Measurements from ENCODE around the gene DLG2. TPM values are rescaled to one million over a fixed set of nuclear protein-coding genes. Genes with fewer than 3 reads are reported as not detected.

DLG2 gene
- total RNA-seq, 2 experiments from 2014 or later: 1.7 to 2.1 TPM

DNA sequence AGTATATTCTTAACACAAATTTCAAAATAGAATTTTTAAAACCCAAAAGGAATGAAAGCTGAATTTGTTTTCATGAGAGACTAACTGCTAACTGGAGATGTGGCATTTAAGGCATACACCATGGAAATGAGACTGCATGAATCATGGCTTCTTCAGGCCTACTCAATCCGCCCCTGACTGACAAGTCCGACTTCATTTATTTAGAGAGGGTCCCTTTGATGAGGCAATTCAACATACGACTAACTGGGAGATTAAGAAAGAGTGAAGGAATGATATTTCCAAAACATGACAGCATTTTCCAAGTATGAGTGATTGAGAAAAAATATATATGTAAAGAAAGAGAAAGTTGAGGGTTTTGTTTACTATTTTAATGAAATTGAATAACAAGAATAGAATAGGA is 720.1 kb downstream of the DLG2 start:
- H3K27me3 Mint-ChIP-seq: no peaks in the 10 kb centered on the region
- intact Hi-C loops (cut with DNase I, micrococcal nuclease): no loop called here
- POLR2A ChIA-PET: no interaction called here
- H3K27ac Mint-ChIP-seq: no peak overlapping the region
- no peak for ATAC-seq
- CTCF ChIA-PET: no interaction called here
- H3K4me3 Mint-ChIP-seq: no peak overlapping the region
- H3K4me1 Mint-ChIP-seq: no peaks in the 10 kb centered on the region
- no peaks in the 10 kb centered on the region for H3K36me3 Mint-ChIP-seq (ENCODE audit: low read depth)
- H3K9me3 Mint-ChIP-seq (ENCODE audit: low read depth): peaks cover 17% of the 10 kb centered on the region
- no peak for DNase-seq

DNA sequence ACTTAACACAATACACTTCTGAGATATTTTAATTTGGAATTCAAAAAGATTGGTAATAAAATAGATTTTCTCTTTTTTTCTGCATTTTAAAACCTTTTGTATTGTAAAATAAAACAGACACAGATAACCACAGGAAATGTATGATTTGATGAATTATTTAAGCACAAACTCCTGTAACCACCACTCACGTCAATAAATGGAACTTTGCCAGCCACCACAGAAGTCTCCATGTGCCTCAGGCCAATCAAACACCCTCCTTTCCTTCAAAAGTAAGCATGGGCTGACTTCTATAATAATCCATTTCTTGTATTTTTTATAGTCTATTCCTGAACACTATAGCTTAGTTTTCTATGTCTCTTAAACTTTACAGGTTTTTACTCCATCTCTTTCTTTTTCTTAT is 721.7 kb downstream of the DLG2 start:
- no peak for ATAC-seq
- H3K4me1 Mint-ChIP-seq: no peaks in the 10 kb centered on the region
- DNase-seq: no peak
- H3K27ac Mint-ChIP-seq: no peak overlapping the region
- POLR2A ChIA-PET: interaction anchor here (0.6 kb wide), 1 partner anchor 360 kb away, joined by 3 read pairs; no protein-coding TSS in a partner anchor
- H3K9me3 Mint-ChIP-seq (ENCODE audit: low read depth): peaks cover 13% of the 10 kb centered on the region
- no peak overlapping the region for H3K4me3 Mint-ChIP-seq
- no peaks in the 10 kb centered on the region for H3K27me3 Mint-ChIP-seq
- intact Hi-C loops (cut with DNase I, micrococcal nuclease): no loop called here
- H3K36me3 Mint-ChIP-seq (ENCODE audit: low read depth): no peaks in the 10 kb centered on the region
- CTCF ChIA-PET: no interaction called here

DNA sequence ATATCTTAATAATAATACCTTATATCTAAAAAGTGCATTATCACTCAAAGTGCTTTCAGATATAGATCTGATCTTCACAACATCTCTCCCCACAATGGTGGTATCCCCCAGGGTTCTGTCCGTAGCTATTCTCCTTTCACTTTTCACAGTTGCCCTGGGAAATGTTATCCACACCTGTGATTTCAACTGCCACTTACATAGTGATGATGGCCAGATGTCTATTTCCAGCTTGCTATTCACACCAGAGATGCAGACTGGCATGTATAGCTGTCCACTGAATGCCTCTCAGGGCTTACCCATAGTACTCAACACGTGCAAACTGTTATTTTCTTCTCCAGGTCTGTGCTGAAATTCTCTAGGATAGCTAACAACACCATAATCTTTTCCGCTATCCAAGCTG is 724.7 kb downstream of the DLG2 start:
- H3K4me3 Mint-ChIP-seq: no peak overlapping the region
- POLR2A ChIA-PET: no interaction called here
- no peak for DNase-seq
- H3K4me1 Mint-ChIP-seq: no peaks in the 10 kb centered on the region
- H3K27ac Mint-ChIP-seq: no peak overlapping the region
- CTCF ChIA-PET: no interaction called here
- no peaks in the 10 kb centered on the region for H3K27me3 Mint-ChIP-seq
- ATAC-seq: no peak
- no peaks in the 10 kb centered on the region for H3K36me3 Mint-ChIP-seq (ENCODE audit: low read depth)
- intact Hi-C loops (cut with DNase I, micrococcal nuclease): no loop called here
- H3K9me3 Mint-ChIP-seq (ENCODE audit: low read depth): peaks cover 10% of the 10 kb centered on the region

DNA sequence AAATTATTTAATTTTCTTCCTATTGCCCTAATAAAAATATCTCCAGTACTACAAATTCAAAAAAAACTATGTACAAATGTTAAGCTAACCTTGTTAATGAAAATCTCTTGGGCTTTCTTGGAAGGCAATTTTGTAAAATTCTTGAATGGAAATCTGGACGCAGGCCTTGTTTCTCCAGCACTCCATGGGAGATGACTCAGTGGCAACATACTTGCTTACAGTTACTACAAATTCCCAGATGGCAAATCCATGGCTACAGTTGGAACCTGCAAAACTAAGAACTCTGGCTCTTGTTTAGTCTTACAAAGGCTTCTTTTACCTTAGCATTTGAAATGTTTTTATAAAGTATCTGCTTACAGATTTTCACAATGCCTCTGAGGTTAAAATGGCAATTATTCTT is 725.2 kb downstream of the DLG2 start:
- Mint-ChIP-seq H3K4me1 (no peaks in the 10 kb centered on the region), H3K4me3 (no peak overlapping the region), H3K27me3 (no peaks in the 10 kb centered on the region), H3K9me3 (ENCODE audit: low read depth) (peaks cover 9% of the 10 kb centered on the region), H3K36me3 (ENCODE audit: low read depth) (no peaks in the 10 kb centered on the region), H3K27ac (no peak overlapping the region)
- POLR2A ChIA-PET: no interaction called here
- intact Hi-C loops (cut with DNase I, micrococcal nuclease): no loop called here
- ATAC-seq: no peak
- CTCF ChIA-PET: no interaction called here
- DNase-seq: no peak

DNA sequence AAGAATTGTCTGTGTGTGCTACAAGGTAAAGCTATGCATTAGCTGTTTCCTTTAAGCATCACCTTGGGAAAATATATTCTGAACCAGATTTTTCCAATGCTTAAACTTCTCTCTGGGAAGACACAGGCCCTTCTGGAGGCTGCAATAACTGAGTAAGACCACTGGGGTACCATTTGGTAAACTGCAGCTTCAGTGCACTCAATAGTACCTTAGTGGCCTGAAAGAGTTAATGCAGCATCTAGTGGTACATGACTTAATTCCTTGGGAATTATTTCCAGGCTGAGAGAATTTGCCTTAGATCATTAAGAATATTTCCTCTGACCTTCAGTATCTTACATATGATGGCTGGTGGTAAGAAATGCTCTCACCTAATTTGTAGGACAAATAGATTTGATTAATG is 727.4 kb downstream of the DLG2 start:
- H3K4me3 Mint-ChIP-seq: no peak overlapping the region
- intact Hi-C loops (cut with DNase I, micrococcal nuclease): no loop called here
- H3K9me3 Mint-ChIP-seq (ENCODE audit: low read depth): peaks cover 8% of the 10 kb centered on the region
- POLR2A ChIA-PET: no interaction called here
- ATAC-seq: no peak
- H3K27ac Mint-ChIP-seq: no peak overlapping the region
- H3K4me1 Mint-ChIP-seq: no peaks in the 10 kb centered on the region
- CTCF ChIA-PET: no interaction called here
- no peak for DNase-seq
- no peaks in the 10 kb centered on the region for H3K36me3 Mint-ChIP-seq (ENCODE audit: low read depth)
- H3K27me3 Mint-ChIP-seq: no peaks in the 10 kb centered on the region

DNA sequence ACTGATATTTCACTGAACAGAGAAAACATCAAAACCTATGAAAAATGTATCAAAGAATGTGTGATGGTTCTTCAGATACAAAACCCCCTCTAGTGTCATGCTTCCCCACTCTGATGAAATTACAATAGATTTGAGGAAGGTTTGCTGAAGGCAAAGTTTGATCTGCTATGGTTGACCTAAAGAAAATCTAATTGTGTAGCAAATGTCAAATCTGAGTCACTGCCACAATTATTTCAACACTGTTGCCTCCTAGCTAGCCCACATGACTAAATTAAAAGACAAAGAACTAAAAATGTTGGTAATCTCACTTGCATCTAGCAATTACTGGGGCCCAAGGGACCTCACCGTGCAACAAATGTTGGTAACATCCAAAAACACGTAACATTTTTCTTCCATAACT is 728.0 kb downstream of the DLG2 start:
- H3K27ac Mint-ChIP-seq: no peak overlapping the region
- H3K4me1 Mint-ChIP-seq: no peaks in the 10 kb centered on the region
- no peak overlapping the region for H3K4me3 Mint-ChIP-seq
- ATAC-seq (no peak), DNase-seq (no peak)
- CTCF ChIA-PET: no interaction called here
- H3K27me3 Mint-ChIP-seq: no peaks in the 10 kb centered on the region
- POLR2A ChIA-PET: no interaction called here
- H3K36me3 Mint-ChIP-seq (ENCODE audit: low read depth): no peaks in the 10 kb centered on the region
- H3K9me3 Mint-ChIP-seq (ENCODE audit: low read depth): peaks cover 6% of the 10 kb centered on the region
- intact Hi-C loops (cut with DNase I, micrococcal nuclease): no loop called here

DNA sequence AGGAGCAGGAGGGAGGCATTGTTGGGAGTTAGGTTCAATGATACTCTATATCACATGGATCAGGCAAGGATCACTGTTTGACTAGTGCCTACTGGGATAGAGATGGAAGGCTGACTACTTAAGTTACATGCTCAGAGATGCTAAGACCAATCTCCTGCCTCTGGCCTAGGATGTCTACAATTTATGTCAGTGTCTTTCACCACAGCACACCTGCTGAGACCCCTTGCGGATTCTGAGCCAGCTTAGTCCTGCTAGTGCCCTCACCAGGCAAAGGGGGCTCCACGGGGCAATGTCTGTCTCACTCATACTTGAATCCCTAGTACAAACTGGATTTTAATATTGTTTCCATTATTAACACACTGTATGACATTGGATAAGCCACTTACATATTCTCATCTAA is 732.5 kb downstream of the DLG2 start:
- H3K4me3 Mint-ChIP-seq: no peak overlapping the region
- intact Hi-C loops (cut with DNase I, micrococcal nuclease): no loop called here
- no peaks in the 10 kb centered on the region for H3K27me3 Mint-ChIP-seq
- ChIA-PET POLR2A (no interaction called here), CTCF (no interaction called here)
- ATAC-seq (no peak), DNase-seq (no peak)
- no peak overlapping the region for H3K27ac Mint-ChIP-seq
- H3K4me1 Mint-ChIP-seq: no peaks in the 10 kb centered on the region
- no peaks in the 10 kb centered on the region for H3K36me3 Mint-ChIP-seq (ENCODE audit: low read depth)
- peaks cover 4% of the 10 kb centered on the region for H3K9me3 Mint-ChIP-seq (ENCODE audit: low read depth)

DNA sequence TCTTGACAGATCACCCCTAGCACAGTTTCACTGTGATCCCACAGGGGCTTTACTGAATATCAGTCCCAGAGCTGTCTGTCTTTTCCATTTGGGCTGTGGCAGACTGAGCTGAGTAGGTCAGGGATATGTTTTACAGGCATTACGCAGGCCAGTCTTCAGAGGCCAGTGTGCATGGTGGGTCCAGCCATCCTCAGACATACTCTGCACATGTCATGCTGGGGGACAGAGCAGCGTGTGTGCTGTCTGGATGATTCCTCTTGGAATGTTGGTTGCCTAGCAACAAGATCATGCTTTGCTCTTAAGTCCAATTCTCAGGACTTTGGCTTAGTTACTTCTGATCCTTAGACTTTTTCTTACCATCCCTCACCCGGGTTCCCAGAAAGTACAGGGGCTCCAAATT is 736.5 kb downstream of the DLG2 start:
- CTCF ChIA-PET: no interaction called here
- no peak overlapping the region for H3K27ac Mint-ChIP-seq
- POLR2A ChIA-PET: no interaction called here

DNA sequence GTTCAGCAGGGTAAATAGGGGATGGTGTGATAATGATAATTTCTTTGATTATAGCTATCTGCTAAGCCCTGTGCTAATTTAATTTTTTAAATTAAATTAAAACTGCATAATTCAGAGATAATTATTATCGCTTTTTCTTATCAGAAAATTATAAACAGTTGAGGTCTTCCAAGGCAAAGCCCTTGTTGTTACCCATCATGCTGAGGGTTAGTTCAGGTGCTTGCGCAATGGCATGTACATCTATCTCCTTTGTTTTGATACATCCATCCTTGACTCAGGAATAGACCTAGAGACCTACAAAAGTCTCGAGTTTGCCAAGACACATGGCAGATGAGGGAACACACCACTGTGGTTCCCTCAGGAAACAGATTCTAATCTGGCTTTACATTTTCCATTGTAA is 737.6 kb downstream of the DLG2 start:
- POLR2A ChIA-PET: no interaction called here

More for the DNA sequence above, 736.5 kb downstream of the DLG2 start:
- H3K36me3 Mint-ChIP-seq (ENCODE audit: low read depth): no peaks in the 10 kb centered on the region
- intact Hi-C loops (cut with DNase I, micrococcal nuclease): no loop called here
- peaks cover 9% of the 10 kb centered on the region for H3K9me3 Mint-ChIP-seq (ENCODE audit: low read depth)
- DNase-seq (no peak), ATAC-seq (no peak)
- no peaks in the 10 kb centered on the region for H3K4me1 Mint-ChIP-seq
- no peaks in the 10 kb centered on the region for H3K27me3 Mint-ChIP-seq
- H3K4me3 Mint-ChIP-seq: no peak overlapping the region

DNA sequence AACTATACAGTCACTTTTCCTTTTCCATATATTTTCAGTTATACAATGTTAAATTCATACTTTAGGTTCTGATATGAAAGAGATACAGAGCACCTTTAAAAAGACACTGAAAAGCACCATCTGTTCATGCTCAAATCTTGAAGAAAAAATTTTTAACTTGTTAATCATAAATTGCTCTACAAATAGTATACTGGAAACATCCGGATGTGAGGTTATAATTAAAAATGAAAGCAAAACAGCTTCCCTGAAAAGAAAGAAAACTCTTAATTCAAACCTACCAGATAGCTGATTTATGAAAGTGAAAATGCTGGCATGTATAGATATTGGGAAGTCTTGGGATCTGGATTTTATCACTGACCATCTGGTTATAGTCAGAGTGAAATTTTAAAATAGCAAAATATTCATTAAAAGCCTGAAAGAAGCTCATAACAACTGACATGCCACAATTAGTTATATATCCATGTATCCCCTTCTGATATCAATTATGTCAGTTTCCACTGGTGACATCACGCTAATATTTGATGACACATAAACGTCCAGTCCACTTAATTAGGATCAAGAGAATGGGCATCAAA is 740.0 kb downstream of the DLG2 start:
- DNase-seq (no peak), ATAC-seq (no peak)
- H3K4me3 Mint-ChIP-seq: no peak overlapping the region
- peaks cover 12% of the 10 kb centered on the region for H3K9me3 Mint-ChIP-seq (ENCODE audit: low read depth)
- CTCF ChIA-PET: no interaction called here
- intact Hi-C loops (cut with DNase I, micrococcal nuclease): no loop called here
- POLR2A ChIA-PET: no interaction called here
- no peaks in the 10 kb centered on the region for H3K4me1 Mint-ChIP-seq
- H3K27me3 Mint-ChIP-seq: no peaks in the 10 kb centered on the region
- H3K36me3 Mint-ChIP-seq (ENCODE audit: low read depth): no peaks in the 10 kb centered on the region
- H3K27ac Mint-ChIP-seq: no peak overlapping the region

More for the DNA sequence above, 737.6 kb downstream of the DLG2 start:
- Mint-ChIP-seq H3K36me3 (ENCODE audit: low read depth) (no peaks in the 10 kb centered on the region), H3K27me3 (no peaks in the 10 kb centered on the region), H3K4me3 (no peak overlapping the region), H3K9me3 (ENCODE audit: low read depth) (peaks cover 11% of the 10 kb centered on the region), H3K4me1 (no peaks in the 10 kb centered on the region), H3K27ac (no peak overlapping the region)
- CTCF ChIA-PET: no interaction called here
- intact Hi-C loops (cut with DNase I, micrococcal nuclease): no loop called here
- no peak for DNase-seq
- ATAC-seq: no peak

DNA sequence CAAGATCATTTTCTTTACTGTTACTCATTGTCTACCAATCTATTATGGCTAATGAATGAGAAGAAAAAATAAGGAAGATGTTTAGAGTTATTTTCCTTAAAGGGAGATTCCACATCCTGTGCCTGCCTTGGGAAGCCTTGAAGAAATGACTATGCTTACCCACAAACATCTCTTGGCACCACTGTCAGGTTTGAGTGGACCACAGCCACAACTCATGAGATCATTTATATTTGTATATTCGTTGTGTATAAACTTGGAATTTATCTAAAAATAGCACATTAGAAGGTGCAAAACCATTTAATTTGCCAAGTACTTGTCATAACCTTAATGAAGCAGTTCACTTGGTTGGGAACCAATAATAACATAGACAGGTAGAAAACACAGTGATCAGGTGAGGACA is 740.8 kb downstream of the DLG2 start:
- no peaks in the 10 kb centered on the region for H3K36me3 Mint-ChIP-seq (ENCODE audit: low read depth)
- H3K4me1 Mint-ChIP-seq: no peaks in the 10 kb centered on the region
- intact Hi-C loops (cut with DNase I, micrococcal nuclease): no loop called here
- no peak overlapping the region for H3K27ac Mint-ChIP-seq
- no peak overlapping the region for H3K4me3 Mint-ChIP-seq
- ATAC-seq (no peak), DNase-seq (no peak)
- POLR2A ChIA-PET: no interaction called here
- no peaks in the 10 kb centered on the region for H3K27me3 Mint-ChIP-seq
- peaks cover 14% of the 10 kb centered on the region for H3K9me3 Mint-ChIP-seq (ENCODE audit: low read depth)
- CTCF ChIA-PET: no interaction called here

DNA sequence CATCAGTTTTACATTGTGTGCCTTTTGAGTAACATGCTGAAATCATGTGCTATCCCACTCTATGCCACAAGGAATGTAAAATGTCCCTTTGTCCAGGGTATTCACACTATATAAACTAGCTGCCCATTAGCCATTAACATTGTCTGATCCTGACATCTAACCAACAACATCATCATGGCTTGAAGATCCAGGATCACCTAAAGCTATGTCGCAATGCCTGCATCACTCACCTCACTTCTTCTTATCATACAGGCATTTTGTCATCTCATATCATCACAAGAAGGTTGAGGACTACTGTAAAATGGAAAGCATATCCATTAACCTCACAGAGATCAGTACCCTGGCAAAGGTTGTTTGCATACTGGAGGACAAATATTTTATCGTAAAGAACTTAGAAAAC is 742.3 kb downstream of the DLG2 start:
- intact Hi-C loops (cut with DNase I, micrococcal nuclease): no loop called here
- POLR2A ChIA-PET: no interaction called here
- DNase-seq: no peak
- Mint-ChIP-seq H3K4me1 (no peaks in the 10 kb centered on the region), H3K36me3 (ENCODE audit: low read depth) (no peaks in the 10 kb centered on the region), H3K4me3 (no peak overlapping the region), H3K9me3 (ENCODE audit: low read depth) (peaks cover 14% of the 10 kb centered on the region), H3K27me3 (no peaks in the 10 kb centered on the region), H3K27ac (no peak overlapping the region)
- ATAC-seq: no peak
- CTCF ChIA-PET: no interaction called here

DNA sequence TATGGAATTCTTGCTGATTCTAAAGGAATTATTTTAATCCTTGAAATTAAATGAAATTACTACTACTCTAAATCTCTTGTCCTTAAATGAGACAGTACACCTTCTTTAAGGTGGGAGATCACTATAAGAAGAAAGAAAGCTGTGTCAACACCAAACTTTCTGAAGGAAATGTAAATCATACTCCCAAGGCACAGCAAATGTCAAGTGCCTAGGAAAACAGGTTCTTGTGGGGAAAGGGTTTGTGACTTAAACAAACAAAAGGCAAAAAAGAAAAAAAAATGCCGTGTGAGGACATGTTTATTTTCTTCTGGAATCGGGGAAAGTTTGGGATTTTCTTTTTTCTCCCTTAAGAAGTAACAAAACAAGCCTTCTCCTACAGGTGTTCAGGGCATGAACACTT is 745.1 kb downstream of the DLG2 start:
- Mint-ChIP-seq H3K4me1 (no peaks in the 10 kb centered on the region), H3K27ac (no peak overlapping the region), H3K36me3 (ENCODE audit: low read depth) (no peaks in the 10 kb centered on the region), H3K27me3 (no peaks in the 10 kb centered on the region), H3K9me3 (ENCODE audit: low read depth) (peaks cover 15% of the 10 kb centered on the region), H3K4me3 (no peak overlapping the region)
- CTCF ChIA-PET: no interaction called here
- POLR2A ChIA-PET: no interaction called here
- intact Hi-C loops (cut with DNase I, micrococcal nuclease): no loop called here
- DNase-seq (no peak), ATAC-seq (no peak)
